ENCODE data around the gene PBLD. TPM values are rescaled to one million over a fixed set of nuclear protein-coding genes. Genes with fewer than 3 reads are reported as not detected.
"Not testable (repeated sequence)": the region's sequence is repeated elsewhere in the genome, so short reads cannot be mapped to it uniquely, and the experiment has no call there.

PBLD gene
- total RNA-seq, 1 experiment from 2014 or later, result 3.5 TPM

DNA sequence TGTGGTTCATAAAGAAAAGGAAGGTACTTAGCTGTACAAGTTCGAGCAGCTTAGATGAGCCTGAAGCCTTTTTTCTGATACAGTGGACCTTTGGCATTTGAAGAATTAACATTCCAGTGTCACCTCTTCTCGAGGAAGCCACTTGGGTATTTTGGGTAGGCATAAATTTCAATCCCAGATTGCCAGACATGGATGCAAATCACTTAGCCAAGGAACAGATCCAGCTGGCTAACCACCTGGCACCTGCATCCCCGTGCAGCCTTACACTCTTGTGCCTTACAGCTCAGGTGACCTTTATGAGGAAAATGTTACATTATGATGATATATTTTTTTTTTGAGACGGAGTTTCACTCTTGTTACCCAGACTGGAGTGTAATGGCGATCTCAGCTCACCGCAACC is 84.8 kb downstream of the PBLD start:
- no peak overlapping the region for H4K91ac ChIP-seq (ENCODE audit: insufficient read length, low read depth, low read length)
- no peak overlapping the region for H2AK5ac ChIP-seq (ENCODE audit: insufficient read length, low read length)
- no peaks in the 10 kb centered on the region for H3K27me3 ChIP-seq (ENCODE audit: insufficient read depth, low read length)
- no peak for DNase-seq
- no peaks in the 10 kb centered on the region for H3K79me1 ChIP-seq (ENCODE audit: insufficient read depth, low read depth, low read length, poor library complexity, severe bottlenecking)
- H3K23me2 ChIP-seq (ENCODE audit: insufficient read length, low read depth, low read length, poor library complexity, severe bottlenecking), result no peaks in the 10 kb centered on the region
- no peak overlapping the region for H3K4ac ChIP-seq (ENCODE audit: low read depth, low read length)
- peaks cover 41% of the 10 kb centered on the region for H3K27me3 Mint-ChIP-seq (ENCODE audit: low read depth)
- no peaks in the 10 kb centered on the region for H4K20me1 ChIP-seq (ENCODE audit: control insufficient read depth, insufficient read depth, insufficient read length)
- H3K27ac ChIP-seq (ENCODE audit: insufficient read length, low read depth, low read length), result no peak overlapping the region
- H2BK15ac ChIP-seq (ENCODE audit: low read depth, low read length), result no peak overlapping the region
- H3K9me3 ChIP-seq (ENCODE audit: control insufficient read depth, low read depth, low read length), result no peaks in the 10 kb centered on the region
- no peak overlapping the region for H3K4me2 ChIP-seq (ENCODE audit: insufficient read depth, insufficient read length, low read length)
- no peak overlapping the region for H2BK5ac ChIP-seq (ENCODE audit: insufficient read length, low read length)
- H3K79me2 ChIP-seq (ENCODE audit: insufficient read depth, low read length), result no peaks in the 10 kb centered on the region
- no peak overlapping the region for H3K9ac ChIP-seq (ENCODE audit: extremely low read depth, insufficient read length, low read length)
- no peak overlapping the region for H3K14ac ChIP-seq (ENCODE audit: insufficient read depth, low read length)
- peaks cover 3% of the 10 kb centered on the region for H3K4me1 ChIP-seq (ENCODE audit: insufficient read depth, low read length)
- no peak overlapping the region for H2BK120ac ChIP-seq (ENCODE audit: low read depth, low read length, poor library complexity, severe bottlenecking)
- H4K5ac ChIP-seq (ENCODE audit: insufficient read length, low read depth, low read length), result no peak overlapping the region
- H3K27ac Mint-ChIP-seq, result no peak overlapping the region
- no CpG with 5 or more reads among the region's 6 CpGs for WGBS (ENCODE audit: extremely low coverage, insufficient read length, low lambda C conversion rate)
- no peak overlapping the region for H3K23ac ChIP-seq (ENCODE audit: insufficient read length, low read depth, low read length)
- TF ChIP-seq, protein P1, sequence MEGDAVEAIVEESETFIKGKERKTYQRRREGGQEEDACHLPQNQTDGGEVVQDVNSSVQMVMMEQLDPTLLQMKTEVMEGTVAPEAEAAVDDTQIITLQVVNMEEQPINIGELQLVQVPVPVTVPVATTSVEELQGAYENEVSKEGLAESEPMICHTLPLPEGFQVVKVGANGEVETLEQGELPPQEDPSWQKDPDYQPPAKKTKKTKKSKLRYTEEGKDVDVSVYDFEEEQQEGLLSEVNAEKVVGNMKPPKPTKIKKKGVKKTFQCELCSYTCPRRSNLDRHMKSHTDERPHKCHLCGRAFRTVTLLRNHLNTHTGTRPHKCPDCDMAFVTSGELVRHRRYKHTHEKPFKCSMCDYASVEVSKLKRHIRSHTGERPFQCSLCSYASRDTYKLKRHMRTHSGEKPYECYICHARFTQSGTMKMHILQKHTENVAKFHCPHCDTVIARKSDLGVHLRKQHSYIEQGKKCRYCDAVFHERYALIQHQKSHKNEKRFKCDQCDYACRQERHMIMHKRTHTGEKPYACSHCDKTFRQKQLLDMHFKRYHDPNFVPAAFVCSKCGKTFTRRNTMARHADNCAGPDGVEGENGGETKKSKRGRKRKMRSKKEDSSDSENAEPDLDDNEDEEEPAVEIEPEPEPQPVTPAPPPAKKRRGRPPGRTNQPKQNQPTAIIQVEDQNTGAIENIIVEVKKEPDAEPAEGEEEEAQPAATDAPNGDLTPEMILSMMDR (conservative IDR thresholded peaks at IDR 0.05), result no peak
- no peak overlapping the region for H2BK20ac ChIP-seq (ENCODE audit: low read depth, low read length, poor library complexity, severe bottlenecking)
- H4K8ac ChIP-seq (replicated peaks; ENCODE audit: insufficient read length, low read depth, low read length), result no peak overlapping the region
- H3K18ac ChIP-seq (ENCODE audit: insufficient read length, low read depth, low read length), result no peak overlapping the region
- H3K9me3 Mint-ChIP-seq, result no peaks in the 10 kb centered on the region
- no peak overlapping the region for H3T11ph ChIP-seq (ENCODE audit: low read length)
- no peak overlapping the region for H2BK12ac ChIP-seq (ENCODE audit: insufficient read length, low read depth, low read length)
- peaks cover 15 to 22% of the 10 kb centered on the region in 2 experiments for H3K4me1 Mint-ChIP-seq
- no peak overlapping the region for H2AFZ ChIP-seq (ENCODE audit: low read length)
- no peaks in the 10 kb centered on the region for H3K36me3 Mint-ChIP-seq (ENCODE audit: insufficient read depth in 1 of 3, low read depth in 3 of 3)
- no peak overlapping the region for H3K56ac ChIP-seq (ENCODE audit: insufficient read length, low read depth, low read length)
- no peak overlapping the region for H3K4me3 Mint-ChIP-seq

DNA sequence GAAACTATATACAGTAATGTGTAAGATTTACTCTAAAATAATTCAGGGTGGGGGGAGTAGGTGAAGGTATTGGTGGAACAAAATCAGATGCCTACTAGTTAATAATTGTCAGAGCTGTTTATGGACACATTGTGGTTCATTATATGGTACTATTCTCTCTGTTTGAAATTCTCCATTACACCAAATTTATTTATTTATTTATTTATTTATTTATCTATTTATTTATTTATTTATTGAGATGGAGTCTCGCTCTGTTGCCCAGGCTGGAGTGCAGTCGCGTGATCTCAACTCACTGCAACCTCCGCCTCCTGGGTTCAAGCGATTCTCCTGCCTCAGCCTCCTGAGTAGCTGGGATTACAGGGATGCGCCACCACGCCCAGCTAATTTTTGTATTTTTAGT is 86.3 kb downstream of the PBLD start:
- not testable (repeated sequence) for H3T11ph ChIP-seq (ENCODE audit: low read length); H3K4me2 ChIP-seq (ENCODE audit: insufficient read depth, insufficient read length, low read length); H3K23ac ChIP-seq (ENCODE audit: insufficient read length, low read depth, low read length); H2BK120ac ChIP-seq (ENCODE audit: low read depth, low read length, poor library complexity, severe bottlenecking); H2BK12ac ChIP-seq (ENCODE audit: insufficient read length, low read depth, low read length); H3K9me3 ChIP-seq (ENCODE audit: control insufficient read depth, low read depth, low read length); H3K79me2 ChIP-seq (ENCODE audit: insufficient read depth, low read length); H2AK5ac ChIP-seq (ENCODE audit: insufficient read length, low read length); H3K4ac ChIP-seq (ENCODE audit: low read depth, low read length); H3K9ac ChIP-seq (ENCODE audit: extremely low read depth, insufficient read length, low read length); H4K5ac ChIP-seq (ENCODE audit: insufficient read length, low read depth, low read length); H3K4me1 ChIP-seq (ENCODE audit: insufficient read depth, low read length); H3K56ac ChIP-seq (ENCODE audit: insufficient read length, low read depth, low read length); H3K27me3 ChIP-seq (ENCODE audit: insufficient read depth, low read length); H3K27ac ChIP-seq (ENCODE audit: insufficient read length, low read depth, low read length); H4K8ac ChIP-seq (replicated peaks; ENCODE audit: insufficient read length, low read depth, low read length); H2BK20ac ChIP-seq (ENCODE audit: low read depth, low read length, poor library complexity, severe bottlenecking); H3K18ac ChIP-seq (ENCODE audit: insufficient read length, low read depth, low read length); H3K4me3 Mint-ChIP-seq; H4K20me1 ChIP-seq (ENCODE audit: control insufficient read depth, insufficient read depth, insufficient read length); H3K23me2 ChIP-seq (ENCODE audit: insufficient read length, low read depth, low read length, poor library complexity, severe bottlenecking); H4K91ac ChIP-seq (ENCODE audit: insufficient read length, low read depth, low read length); H3K14ac ChIP-seq (ENCODE audit: insufficient read depth, low read length); H2BK15ac ChIP-seq (ENCODE audit: low read depth, low read length); DNase-seq; H3K79me1 ChIP-seq (ENCODE audit: insufficient read depth, low read depth, low read length, poor library complexity, severe bottlenecking); H2AFZ ChIP-seq (ENCODE audit: low read length); H3K36me3 Mint-ChIP-seq (ENCODE audit: insufficient read depth in 1 of 3, low read depth in 3 of 3); H3K4me1 Mint-ChIP-seq; H3K9me3 Mint-ChIP-seq; H2BK5ac ChIP-seq (ENCODE audit: insufficient read length, low read length); H3K27ac Mint-ChIP-seq
- peaks cover 32% of the 10 kb centered on the region for H3K27me3 Mint-ChIP-seq (ENCODE audit: low read depth)
- WGBS (ENCODE audit: extremely low coverage, insufficient read length, low lambda C conversion rate), result no CpG with 5 or more reads among the region's 7 CpGs
